Breast epithelium (tissue), 4 donors: Measurements from ENCODE around the gene AKT3. TPM values are rescaled to one million over a fixed set of nuclear protein-coding genes. Genes with fewer than 3 reads are reported as not detected.

ENCODE experiments used
- DNase-seq, 2 donors: peaks; one replicate each; pipeline ENCODE4 v3.0.0-alpha.2; 2019; ENCODE audit warnings: low spot score in 2 of 2
- H3K27ac ChIP-seq, 2 donors: fragments of 200-600 bp; sonication (generic) in 1 of 2; one replicate each; pipeline ENCODE4 v1.5.1; 2016 to 2019; ENCODE audit warnings: mild to moderate bottlenecking in 1 of 2
- H3K27me3 ChIP-seq, 2 donors: fragments of 200-600 bp; sonication (generic) in 1 of 2; one replicate each; pipeline versions ENCODE4 v1.5.1 to v1.6.0; 2017 to 2019; ENCODE audit warnings: control low read depth in 1 of 2, mild to moderate bottlenecking in 1 of 2
- H3K36me3 ChIP-seq: fragments of 200-600 bp; one replicate; pipeline ENCODE4 v1.5.1; 2019
- H3K4me1 ChIP-seq, 2 donors: fragments of 200-600 bp; sonication (generic); one replicate each; pipeline ENCODE4 v1.5.1; 2016 to 2019; ENCODE audit warnings: control low read depth in 1 of 2
- H3K4me3 ChIP-seq, 3 donors: fragments of 200-600 bp; sonication (generic); 1 replicate in 2 of 3; 2 replicates in 1 of 3; pipeline ENCODE4 v1.5.1; 2016 to 2019; ENCODE audit warnings: mild to moderate bottlenecking in 3 of 3, moderate library complexity in 2 of 3
- H3K9me3 ChIP-seq, 2 donors: fragments of 200-600 bp; sonication (generic) in 1 of 2; one replicate each; pipeline ENCODE4 v1.5.1; 2016 to 2019; ENCODE audit warnings: control low read depth in 1 of 2
- CTCF ChIP-seq, 3 donors: fragments of 450-650 bp; IDR thresholded peaks; one replicate each; pipeline ENCODE4 v1.5.1; 2016 to 2017; ENCODE audit warnings: antibody characterized with exemption in 3 of 3, mild to moderate bottlenecking in 3 of 3, moderate library complexity in 3 of 3
- POLR2A ChIP-seq: fragments of 450-650 bp; IDR thresholded peaks from one replicate; pipeline ENCODE4 v1.6.1; 2016; ENCODE audit warnings: antibody characterized with exemption, mild to moderate bottlenecking, moderate library complexity
- POLR2AphosphoS5 ChIP-seq, 3 donors: sonication (generic); formaldehyde crosslinking; IDR thresholded peaks; one replicate each; pipeline ENCODE4 v1.6.1; 2017; ENCODE audit warnings: antibody characterized with exemption in 3 of 3
- intact Hi-C: fragments of 100-400 bp; cut with DNase I; formaldehyde crosslinking; loops from one replicate; pipeline ENCODE4 v1.15.1; 2023; ENCODE audit warnings: low total_unique reads
- total RNA-seq, 3 donors: library from RNA; depleted of rRNA; stranded (reverse); fragments of >200 nt; gene quantifications; one replicate each; pipeline ENCODE4 v1.1.0, GENCODE V29; 2016

Gene AKT3
- total RNA-seq, 3 donors from 2014 or later: 49.6 to 58.7 (median 58.7) TPM

DNA sequence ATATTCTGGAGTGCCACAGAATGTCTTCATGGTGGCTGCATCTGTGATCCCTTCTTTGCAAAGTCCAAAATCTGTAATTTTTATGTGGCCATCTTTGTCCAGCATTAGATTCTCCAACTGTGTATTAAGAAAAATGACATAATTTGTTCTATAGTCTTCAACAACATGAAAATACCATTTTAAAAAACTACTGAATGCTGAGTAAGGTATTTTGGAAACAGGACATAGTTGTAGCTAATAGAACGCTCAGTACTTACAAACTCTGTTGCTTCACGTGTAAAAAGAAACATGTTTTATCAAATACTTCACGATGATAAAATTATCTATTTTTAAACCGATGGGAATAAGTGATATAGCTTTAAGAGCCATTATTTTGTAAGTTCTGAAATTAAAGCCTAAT lies 286.3 kb downstream of the AKT3 start:
- intact Hi-C loops: no loop called here
- no peak overlapping the region for H3K4me3 ChIP-seq
- H3K36me3 ChIP-seq: peaks cover 5% of the 10 kb centered on the region
- no peaks in the 10 kb centered on the region for H3K27me3 ChIP-seq
- peaks cover 0 to 4% of the 10 kb centered on the region in 2 donors for H3K9me3 ChIP-seq
- no peak for DNase-seq
- no peaks in the 10 kb centered on the region for H3K4me1 ChIP-seq
- TF ChIP-seq POLR2AphosphoS5 (IDR thresholded peaks at IDR 0.05) (no peak), CTCF (IDR thresholded peaks at IDR 0.05) (no peak), POLR2A (no peak)
- no peak overlapping the region for H3K27ac ChIP-seq

GRCh38 chr1:243562473-243562872 lies 287.6 kb downstream of the AKT3 start:
- no peak overlapping the region for H3K4me3 ChIP-seq
- H3K27me3 ChIP-seq: no peaks in the 10 kb centered on the region
- H3K4me1 ChIP-seq: no peaks in the 10 kb centered on the region
- intact Hi-C loops: no loop called here
- H3K36me3 ChIP-seq: peaks cover 5% of the 10 kb centered on the region
- no peak for DNase-seq
- TF ChIP-seq POLR2AphosphoS5 (IDR thresholded peaks at IDR 0.05) (no peak), POLR2A (no peak), CTCF (IDR thresholded peaks at IDR 0.05) (no peak)
- peaks cover 0 to 4% of the 10 kb centered on the region in 2 donors for H3K9me3 ChIP-seq
- H3K27ac ChIP-seq: no peak overlapping the region

- intact Hi-C loops: no loop called here
- Histone ChIP-seq H3K36me3 (peaks cover 5% of the 10 kb centered on the region), H3K9me3 (peaks cover 0 to 4% of the 10 kb centered on the region in 2 donors), H3K27me3 (no peaks in the 10 kb centered on the region), H3K4me3 (no peak overlapping the region), H3K4me1 (no peaks in the 10 kb centered on the region), H3K27ac (no peak overlapping the region)
- no peak for TF ChIP-seq CTCF (IDR thresholded peaks at IDR 0.05)
- TF ChIP-seq POLR2A: no peak
- TF ChIP-seq POLR2AphosphoS5 (IDR thresholded peaks at IDR 0.05): no peak
- no peak for DNase-seq
Observed at GRCh38 chr1:243561588-243562319, 288.3 kb downstream of the AKT3 start.

DNA sequence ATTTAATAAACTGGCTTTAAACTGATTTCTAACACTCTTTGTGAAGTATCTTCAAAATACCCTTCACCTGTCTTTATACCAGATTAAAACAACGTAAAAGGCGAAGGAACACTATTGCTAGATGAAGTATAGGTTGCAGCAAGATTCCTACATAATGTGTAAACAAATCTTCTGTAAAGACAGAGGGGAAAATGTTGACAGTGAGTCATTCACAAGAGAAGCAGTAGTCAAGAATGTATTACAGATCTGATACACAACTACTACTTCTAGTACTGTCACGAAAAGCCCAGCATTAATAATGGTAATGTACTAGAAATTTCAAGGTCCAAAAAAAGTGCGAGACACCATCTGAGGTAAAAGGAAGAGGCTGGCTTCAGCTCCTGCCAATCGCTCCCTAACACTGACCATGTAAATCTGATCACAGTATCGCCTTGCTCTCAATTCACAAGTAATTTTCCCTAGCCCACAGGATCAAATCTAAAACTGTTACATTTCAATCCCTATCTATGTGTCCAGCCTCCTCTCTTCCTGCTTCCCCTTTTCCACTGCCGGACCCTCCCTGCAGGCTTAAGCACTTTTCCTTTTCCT lies 290.4 kb downstream of the AKT3 start:
- H3K36me3 ChIP-seq: peaks cover 5% of the 10 kb centered on the region
- H3K9me3 ChIP-seq: peaks cover 0 to 4% of the 10 kb centered on the region in 2 donors
- H3K27ac ChIP-seq: no peak overlapping the region
- intact Hi-C loops: no loop called here
- no peak for DNase-seq
- TF ChIP-seq POLR2AphosphoS5 (IDR thresholded peaks at IDR 0.05): no peak
- no peak for TF ChIP-seq POLR2A
- TF ChIP-seq CTCF (IDR thresholded peaks at IDR 0.05): no peak
- no peak overlapping the region for H3K4me3 ChIP-seq
- H3K4me1 ChIP-seq: no peaks in the 10 kb centered on the region
- no peaks in the 10 kb centered on the region for H3K27me3 ChIP-seq

GRCh38 chr1:243558576-243558975 lies 291.5 kb downstream of the AKT3 start:
- H3K4me3 ChIP-seq: no peak overlapping the region
- H3K27ac ChIP-seq: no peak overlapping the region
- peaks cover 0 to 4% of the 10 kb centered on the region in 2 donors for H3K9me3 ChIP-seq
- no peak for DNase-seq
- H3K27me3 ChIP-seq: no peaks in the 10 kb centered on the region
- intact Hi-C loops: no loop called here
- H3K36me3 ChIP-seq: peaks cover 5% of the 10 kb centered on the region
- TF ChIP-seq POLR2AphosphoS5 (IDR thresholded peaks at IDR 0.05): no peak
- no peaks in the 10 kb centered on the region for H3K4me1 ChIP-seq
